ENCODE data around the gene RORC.

- no peak for TF ChIP-seq CTCF (optimal IDR thresholded peaks at IDR 0.05 in 1 of 3, IDR thresholded peaks at IDR 0.05 in 1 of 3, conservative IDR thresholded peaks at IDR 0.05 in 1 of 3; ENCODE audit: extremely low read depth in 1 of 3, insufficient read depth in 2 of 3, low read length in 3 of 3)
- TF ChIP-seq EZH2 (IDR thresholded peaks at IDR 0.05; ENCODE audit: low read length), result no peak
Observed at GRCh38 chr1:151833172-151833900, 1.7 kb upstream of the RORC start.

Data from keratinocyte (primary cell).